Kidney tubule cell (primary cell): ENCODE measurements around the gene CRYBB1.

Source experiments
- DNase-seq: peaks from one replicate; pipeline ENCODE4 v3.0.0-alpha.2; 2018; ENCODE audit warnings: low spot score

The CRYBB1 gene

DNA sequence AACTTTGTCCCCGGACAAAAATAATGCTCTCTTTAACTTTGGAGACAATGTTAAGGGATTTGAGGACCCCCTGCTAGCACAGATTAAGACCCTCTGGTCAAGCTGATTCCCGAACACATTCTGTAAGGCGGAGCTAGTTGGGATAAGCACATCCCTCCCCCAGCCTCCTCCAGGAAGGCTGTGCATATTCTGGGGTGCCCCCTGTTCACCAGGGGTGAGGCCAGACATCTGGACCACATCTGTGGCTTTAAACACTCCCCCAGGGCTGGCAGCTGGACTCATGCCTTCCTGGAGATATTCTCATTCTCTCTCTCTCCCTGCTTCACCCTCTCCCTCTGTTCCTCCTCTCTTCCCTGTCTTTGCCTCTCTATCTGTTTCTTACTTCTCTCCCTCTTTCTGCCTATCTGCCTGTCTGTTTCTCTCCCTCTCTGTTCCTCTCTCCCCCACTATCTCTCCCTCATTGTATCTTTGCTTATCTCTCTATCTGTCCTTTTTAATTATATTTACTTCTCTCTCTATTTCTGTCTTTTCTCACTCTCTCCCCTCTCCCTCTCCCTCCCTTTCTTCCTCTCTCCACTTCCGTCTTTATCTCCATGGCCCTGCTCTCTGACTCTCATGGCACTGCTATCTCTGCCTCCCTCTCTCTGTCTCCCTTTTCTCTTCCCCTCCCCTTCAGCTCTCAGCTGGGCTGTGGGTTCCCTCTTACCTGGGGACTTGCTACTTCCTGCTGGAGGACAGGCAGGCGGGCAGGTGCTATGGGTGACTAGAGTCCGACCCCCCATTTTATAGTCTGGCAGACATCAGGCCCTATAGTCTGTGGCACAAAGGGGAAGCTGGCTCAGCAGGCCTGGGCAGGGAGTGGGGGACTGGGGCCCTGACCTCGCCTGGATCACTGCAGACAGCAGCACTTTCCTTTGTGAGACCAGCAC, at the start of gene CRYBB1:
Gene CRYBB1, minus strand, starts transcription at position 757 of the 929 bp plus-strand sequence. CDS start 1,708 bp downstream, outside the sequence.
- DNase-seq = no peak

DNA sequence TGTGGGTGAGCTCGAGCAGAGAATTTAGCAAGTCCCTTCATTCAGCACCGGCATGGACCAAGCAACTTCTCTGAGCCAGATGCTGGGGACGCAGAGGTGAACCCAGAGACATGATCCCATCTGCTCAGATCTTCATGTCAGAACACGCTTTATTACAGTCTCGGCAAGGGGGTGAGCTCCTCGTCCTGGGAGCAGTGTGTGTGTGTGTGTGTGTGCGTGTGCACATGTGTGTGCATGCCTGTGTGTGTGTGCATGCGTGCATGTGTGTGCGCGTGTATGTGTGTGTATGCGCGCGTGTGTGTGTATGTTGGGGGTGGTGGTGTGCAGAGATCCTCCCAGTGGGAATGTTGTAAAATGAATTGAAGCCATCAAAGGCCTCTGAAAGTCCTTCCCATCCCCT, 49.3 kb upstream of the CRYBB1 start:
- no peak for DNase-seq

- peak; percentile 38 for DNase-seq
Measured at GRCh38 chr22:26665813-26666231, 48.0 kb upstream of the CRYBB1 start.

- no peak for DNase-seq
Measured at GRCh38 chr22:26663374-26663923, 45.6 kb upstream of the CRYBB1 start.

- DNase-seq = no peak
Measured at GRCh38 chr22:26662160-26662559, 44.3 kb upstream of the CRYBB1 start.

DNA sequence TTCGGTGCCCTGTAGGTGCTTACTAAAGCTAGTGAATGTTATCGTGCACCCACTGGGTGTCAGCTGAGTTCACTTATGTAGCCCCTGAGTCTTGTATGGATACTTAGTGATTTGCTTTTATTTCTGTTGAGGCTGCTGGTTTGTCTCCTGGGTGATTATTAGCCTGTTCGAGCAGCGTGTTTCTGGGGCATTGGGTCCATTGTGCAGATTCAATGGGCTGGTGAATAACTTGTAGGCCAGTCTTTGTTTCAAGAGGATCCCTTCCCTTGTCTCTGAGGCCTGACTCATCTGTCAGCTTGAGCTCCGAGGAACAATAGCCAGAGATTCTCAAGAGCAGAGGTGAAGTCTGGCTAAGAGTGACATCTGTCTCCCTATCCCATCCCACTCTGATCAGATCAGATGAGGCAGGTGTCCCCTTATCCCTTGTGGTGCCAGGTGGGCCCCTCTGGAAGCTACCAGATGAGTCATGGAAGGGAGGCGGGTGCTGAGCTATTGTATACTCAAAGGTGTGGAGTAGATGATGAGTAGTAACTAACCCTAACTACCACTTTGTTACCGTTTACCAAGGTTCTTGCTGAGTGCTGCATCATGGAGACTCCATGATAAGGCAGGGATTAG, 43.2 kb upstream of the CRYBB1 start:
- DNase-seq = peak; percentile 16

DNA sequence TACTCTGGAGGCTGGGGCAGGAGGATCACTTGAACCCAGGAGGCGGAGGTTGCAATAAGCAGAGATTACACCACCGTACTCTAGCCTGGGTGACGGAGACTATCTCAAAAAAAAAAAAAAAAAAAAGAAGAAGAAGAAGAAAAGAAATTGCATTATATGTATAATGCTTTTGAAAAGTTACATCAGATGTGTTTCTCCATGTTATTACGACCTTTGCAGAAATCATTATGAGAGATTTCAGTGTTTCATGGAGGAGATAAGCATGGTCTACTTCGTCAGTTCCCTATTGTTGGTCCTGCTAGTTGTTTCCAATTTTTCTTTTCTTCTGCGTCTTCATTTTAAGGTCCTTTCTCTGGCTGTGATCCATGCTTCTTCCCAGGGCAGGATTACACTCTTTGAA, 42.5 kb upstream of the CRYBB1 start:
- no peak for DNase-seq

GRCh38 chr22:26658671-26659478, 41.0 kb upstream of the CRYBB1 start:
- DNase-seq = peak; percentile 90

DNA sequence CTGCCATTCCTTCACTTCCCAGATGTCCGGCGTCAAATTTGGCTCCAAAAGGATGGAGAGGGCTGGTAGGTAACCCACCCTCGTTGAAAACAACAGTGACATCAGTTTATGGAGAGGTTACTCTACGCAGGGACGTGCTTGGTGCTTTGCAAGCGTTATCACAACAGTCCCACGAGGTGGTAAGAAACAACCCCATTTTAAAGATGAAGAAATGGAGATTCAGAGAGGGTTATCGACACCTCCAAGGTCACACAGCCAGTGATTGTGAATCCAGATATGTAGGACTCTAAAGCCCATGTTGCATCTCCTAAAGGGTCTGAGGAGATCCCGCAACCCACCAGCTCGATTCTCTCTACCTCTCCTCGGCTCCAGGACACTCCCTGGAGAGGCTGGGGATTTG, 40.3 kb upstream of the CRYBB1 start:
- no peak for DNase-seq

GRCh38 chr22:26656891-26657851, 39.3 kb upstream of the CRYBB1 start, which contains the start of gene MIAT:
MIAT (plus strand) TSS chr22:26657588.
- DNase-seq = no peak

DNA sequence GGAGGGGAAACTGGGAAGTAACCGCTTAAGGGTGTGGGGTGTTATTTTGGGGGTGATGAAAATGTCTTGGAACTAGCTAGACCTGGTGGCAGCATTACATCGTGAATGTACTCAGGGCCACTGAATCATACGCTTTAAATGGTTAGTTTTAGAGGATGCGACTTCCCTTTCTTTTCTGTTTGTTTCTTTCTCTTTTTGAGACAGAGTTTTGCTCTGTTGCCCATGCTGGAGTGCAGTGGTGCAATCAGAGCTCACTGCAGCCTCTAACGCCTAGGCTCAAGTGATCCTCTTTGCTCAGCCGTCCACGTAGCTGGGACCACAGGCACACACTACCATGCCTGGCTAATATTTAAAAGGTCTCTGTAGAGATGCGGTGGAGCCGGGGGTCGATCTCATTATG, 34.0 kb upstream of the CRYBB1 start:
- DNase-seq = no peak

DNA sequence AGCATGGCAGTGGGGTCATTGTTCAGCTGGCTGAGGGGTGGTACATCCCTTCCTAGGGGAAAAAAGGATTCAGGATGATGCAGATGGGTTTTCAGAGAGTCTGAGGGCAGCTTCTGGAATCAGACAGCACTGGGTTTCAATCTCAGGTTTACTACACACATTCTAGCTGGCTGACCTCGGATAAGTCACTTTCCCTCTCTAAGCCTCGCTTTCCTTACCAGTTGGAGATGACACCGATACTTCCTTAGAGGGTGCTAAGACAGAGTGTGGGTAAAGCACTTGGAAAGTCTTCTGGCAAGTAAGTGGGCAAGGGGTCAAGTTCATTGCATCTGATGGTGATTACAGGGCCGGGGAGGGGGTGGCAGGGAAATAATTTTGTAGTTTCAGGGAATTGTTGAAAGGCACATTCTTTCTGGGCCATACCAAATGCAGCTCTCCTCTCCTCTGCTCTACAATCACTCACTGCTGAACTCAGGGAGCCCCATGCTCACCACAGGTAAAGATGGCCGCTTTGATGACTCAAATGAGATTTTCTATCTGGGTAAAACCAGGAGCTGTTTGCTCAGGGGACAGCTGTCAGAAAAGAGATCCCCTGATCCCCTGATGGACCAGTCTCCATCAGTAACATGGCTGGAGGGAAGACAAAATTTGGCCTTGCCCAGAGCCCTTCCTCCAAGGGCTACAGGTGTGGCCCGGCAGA, 33.0 kb upstream of the CRYBB1 start:
- no peak for DNase-seq

DNA sequence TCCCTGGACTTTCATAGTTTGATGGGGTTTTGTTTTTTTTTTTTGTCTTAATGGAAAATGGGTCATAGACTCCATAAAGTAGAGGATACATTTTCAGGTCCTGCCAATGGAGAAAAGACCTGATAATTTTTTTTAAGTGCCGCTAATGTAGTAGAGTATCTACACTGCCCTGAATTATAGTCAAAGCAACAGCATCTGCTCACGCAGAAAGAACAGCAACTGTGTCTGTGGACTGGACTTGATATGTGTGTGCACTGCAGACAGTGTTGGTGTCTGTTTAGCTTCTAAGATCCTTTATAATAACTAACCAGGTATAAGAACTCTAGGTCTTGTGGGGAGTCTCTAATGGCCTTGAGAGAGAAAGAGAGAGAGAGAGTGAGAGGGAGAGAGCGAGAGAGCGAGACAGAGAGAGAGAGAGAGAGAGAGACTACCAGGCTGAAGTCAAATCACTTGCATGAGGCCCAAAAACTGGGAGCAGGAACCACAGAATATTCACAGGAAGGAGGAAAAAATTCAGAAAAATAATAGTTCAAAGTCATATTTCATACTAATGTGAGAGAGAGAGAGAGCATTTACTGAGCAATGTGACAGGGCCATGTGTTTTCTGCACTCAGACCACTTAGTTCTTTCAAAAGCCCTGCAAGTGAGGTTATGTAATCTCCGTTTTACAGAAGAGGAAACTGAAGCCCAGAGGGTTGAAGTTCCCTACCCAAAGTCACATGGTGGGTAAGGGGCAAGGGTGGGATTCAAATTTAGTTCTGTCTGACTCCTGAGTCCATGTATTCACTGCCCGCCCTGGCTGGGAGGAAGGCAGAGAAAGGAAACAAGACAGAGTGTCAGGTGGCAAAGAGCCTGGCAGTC, 30.9 kb upstream of the CRYBB1 start:
- no peak for DNase-seq

DNA sequence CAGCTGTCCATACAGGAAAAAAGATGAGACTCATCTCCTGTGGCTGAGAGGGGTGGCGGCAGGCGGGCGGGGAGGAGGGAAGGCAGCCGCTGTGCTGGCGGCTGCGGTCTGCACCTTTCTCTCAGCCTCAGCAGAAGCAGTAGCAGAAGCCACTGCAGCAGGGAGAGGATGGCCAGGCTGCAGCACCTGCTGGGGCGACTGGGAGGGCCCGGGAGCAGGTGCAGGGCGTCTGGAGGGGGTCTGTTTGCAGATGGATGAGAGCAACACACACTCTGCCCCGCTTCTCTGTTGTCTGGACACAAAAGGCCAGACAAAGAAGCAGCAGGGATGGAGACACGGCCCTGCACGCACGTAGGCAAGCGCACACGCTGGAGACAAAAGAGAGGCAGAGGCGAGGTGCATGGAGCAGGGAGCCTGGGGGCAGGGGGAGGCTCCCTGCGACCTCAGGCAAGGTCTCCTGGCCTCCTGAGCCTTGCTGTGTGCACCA, 30.2 kb upstream of the CRYBB1 start:
- DNase-seq = no peak

DNA sequence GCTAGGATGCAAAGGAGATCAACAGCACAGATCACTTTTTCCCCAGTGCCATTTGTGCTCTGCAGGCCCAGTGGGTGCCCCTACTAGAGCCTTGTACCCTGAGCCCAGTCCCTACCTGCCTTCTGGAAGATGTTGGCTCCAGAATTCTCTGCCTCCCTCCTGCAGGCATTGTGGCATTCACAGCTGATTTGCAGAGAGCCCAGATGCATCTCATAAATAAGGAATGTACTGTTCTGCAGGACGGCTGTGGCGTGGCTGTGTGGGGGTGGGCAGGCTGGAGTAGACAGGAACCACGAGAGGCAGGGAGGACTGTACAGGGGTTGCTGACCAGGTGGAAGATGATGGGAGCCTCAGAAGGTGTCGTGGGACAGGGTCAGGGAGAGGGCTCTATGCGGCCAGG, 28.3 kb upstream of the CRYBB1 start:
- no peak for DNase-seq

GRCh38 chr22:26643418-26644100, 25.7 kb upstream of the CRYBB1 start:
- no peak for DNase-seq

GRCh38 chr22:26642465-26643417, 24.9 kb upstream of the CRYBB1 start:
- no peak for DNase-seq
